Activated CD8-positive, alpha-beta T cell treated with anti-CD3 and anti-CD28 coated beads for 36 hours (primary cell): ENCODE data around the gene TRIM14. TPM values are rescaled to one million over a fixed set of nuclear protein-coding genes. Genes with fewer than 3 reads are reported as not detected.
A peak's percentile ranks its signal among the peaks of the same experiment; 100 is the strongest.

Experiments
- ATAC-seq: fragments of 200-7000 bp; cut with Tn5 transposase; one replicate; pipeline ENCODE4 v1.10.0; 2021; ENCODE audit warnings: mild to moderate bottlenecking, moderate library complexity
- CTCF ChIA-PET: fragments of 350-600 bp; sonication (Branson Sonifier 250); formaldehyde crosslinking; loops from one replicate; lab custom pipeline; 2021; ENCODE audit warnings: antibody characterized with exemption; lab: Charles Lee
- POLR2A ChIA-PET: fragments of 350-600 bp; sonication (Branson Sonifier 250); formaldehyde crosslinking; loops from one replicate; lab custom pipeline; 2021; ENCODE audit warnings: antibody characterized with exemption; lab: Charles Lee
- DNase-seq: peaks from one replicate; pipeline ENCODE4 v3.0.0-alpha.2; 2020
- H3K27ac Mint-ChIP-seq: one replicate; pipeline ENCODE4 v1.8.0; 2021; ENCODE audit warnings: mild to moderate bottlenecking, mixed read lengths
- H3K27me3 Mint-ChIP-seq: one replicate; pipeline ENCODE4 v1.8.0; 2021; ENCODE audit warnings: mixed read lengths
- H3K36me3 Mint-ChIP-seq: one replicate; pipeline ENCODE4 v1.8.0; 2021; ENCODE audit warnings: low read depth, mixed read lengths
- H3K4me1 Mint-ChIP-seq: one replicate; pipeline ENCODE4 v1.8.0; 2021; ENCODE audit warnings: low read depth, mixed read lengths
- H3K4me3 Mint-ChIP-seq: one replicate; pipeline ENCODE4 v1.8.0; 2021; ENCODE audit warnings: mild to moderate bottlenecking, moderate library complexity, mixed read lengths
- H3K9me3 Mint-ChIP-seq: one replicate; pipeline ENCODE4 v1.8.0; 2021; ENCODE audit warnings: mixed read lengths
- CTCF ChIP-seq: fragments of 200-600 bp; IDR thresholded peaks from one replicate; pipeline ENCODE4 v1.8.0; 2022; ENCODE audit warnings: antibody characterized with exemption, mild to moderate bottlenecking
- intact Hi-C: fragments of 100-400 bp; cut with micrococcal nuclease; formaldehyde crosslinking; loops from one replicate; pipeline ENCODE4 v1.10.0; 2022
- total RNA-seq, 2 experiments: library from RNA; stranded (reverse); gene quantifications; one replicate each; pipeline ENCODE4 v1.2.3, GENCODE V29; 2021

The TRIM14 gene
- total RNA-seq, 2 experiments from 2014 or later, result 39.6 to 41.8 TPM

GRCh38 chr9:98109052-98109451, 10.0 kb downstream of the TRIM14 start:
- DNase-seq, result no peak
- ChIA-PET CTCF (interaction anchor here (1.2 to 2.7 kb wide), 3 partner anchors 9 to 154 kb away, joined by 5 to 22 read pairs (median 6); partner anchors contain the start of gene TRIM14), POLR2A (interaction anchor here (1.0 to 3.3 kb wide), 8 partner anchors 9 to 187 kb away, joined by 3 to 26 read pairs (median 4); partner anchors contain the start of genes ANP32B, CORO2A, NANS and TRIM14)
- Mint-ChIP-seq H3K4me1 (peaks cover 66% of the 10 kb centered on the region), H3K36me3 (peaks cover 66% of the 10 kb centered on the region), H3K27ac (peak overlapping the region; percentile 96), H3K4me3 (no peak overlapping the region), H3K27me3 (no peaks in the 10 kb centered on the region), H3K9me3 (peaks cover 3% of the 10 kb centered on the region)
- TF ChIP-seq CTCF, result no peak
- intact Hi-C loops, result loop anchor here (10.0 kb wide), 1 partner anchor 156 kb away; no protein-coding TSS in a partner anchor
- ATAC-seq, result peak; percentile 28

DNA sequence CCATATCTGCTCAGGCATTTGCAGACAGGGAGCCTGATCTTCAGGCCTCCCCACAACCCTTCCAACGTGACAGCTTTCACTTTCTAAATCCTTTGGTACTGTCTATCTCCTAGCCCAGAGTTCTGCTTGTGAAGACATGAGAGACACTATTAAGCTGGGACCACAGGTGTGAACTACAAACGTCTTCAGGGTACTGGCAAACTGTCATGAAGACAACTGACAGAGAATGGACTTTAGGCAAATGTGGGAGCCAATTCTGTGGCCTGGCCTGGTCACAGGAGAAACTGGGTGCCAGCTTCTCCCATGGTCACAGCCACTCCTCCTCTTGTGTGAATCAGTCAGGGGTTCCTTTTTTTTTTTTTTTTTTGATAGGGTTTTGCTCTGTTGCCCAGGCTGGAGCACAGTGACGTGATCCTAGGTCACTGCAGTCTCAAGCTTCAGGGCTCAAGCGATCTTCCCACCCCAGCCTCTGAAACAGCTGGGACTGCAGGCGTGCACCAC, 10.4 kb downstream of the TRIM14 start:
- H3K27me3 Mint-ChIP-seq, result no peaks in the 10 kb centered on the region
- H3K4me1 Mint-ChIP-seq, result peaks cover 70% of the 10 kb centered on the region
- peak overlapping the region; percentile 24 for H3K4me3 Mint-ChIP-seq
- H3K27ac Mint-ChIP-seq, result peak overlapping the region; percentile 96
- no peak for TF ChIP-seq CTCF
- CTCF ChIA-PET, result interaction anchor here (0.8 to 2.7 kb wide), 3 partner anchors 10 to 34 kb away, joined by 3 to 22 read pairs (median 3); partner anchors contain the start of gene TRIM14
- DNase-seq (peak; percentile 55), ATAC-seq (peak; percentile 85)
- H3K9me3 Mint-ChIP-seq, result peaks cover 3% of the 10 kb centered on the region
- H3K36me3 Mint-ChIP-seq, result peaks cover 70% of the 10 kb centered on the region
- POLR2A ChIA-PET, result interaction anchor here (0.9 to 3.3 kb wide), 9 partner anchors 8 to 186 kb away, joined by 3 to 26 read pairs (median 3); partner anchors contain the start of genes ANP32B, NANS, TRIM14 and TRMO
- intact Hi-C loops, result loop anchor here (10.0 kb wide), 1 partner anchor 156 kb away; no protein-coding TSS in a partner anchor

- ATAC-seq, result peak; percentile 7
- no peak for DNase-seq
- intact Hi-C loops, result loop anchor here (10.0 kb wide), 1 partner anchor 157 kb away; no protein-coding TSS in a partner anchor
- Mint-ChIP-seq H3K4me3 (peak overlapping the region; percentile 24), H3K4me1 (peaks cover 70% of the 10 kb centered on the region), H3K36me3 (peaks cover 70% of the 10 kb centered on the region), H3K9me3 (peaks cover 3% of the 10 kb centered on the region), H3K27ac (peak overlapping the region; percentile 96), H3K27me3 (no peaks in the 10 kb centered on the region)
- ChIA-PET CTCF (interaction anchor here (0.8 to 2.7 kb wide), 3 partner anchors 11 to 33 kb away, joined by 3 to 22 read pairs (median 3); partner anchors contain the start of gene TRIM14), POLR2A (interaction anchor here (0.6 to 3.3 kb wide), 9 partner anchors 7 to 186 kb away, joined by 3 to 26 read pairs (median 3); partner anchors contain the start of genes ANP32B, NANS, TRIM14 and TRMO)
- TF ChIP-seq CTCF, result no peak
Observed at GRCh38 chr9:98107926-98108325, 11.1 kb downstream of the TRIM14 start.

GRCh38 chr9:98105006-98105405, 14.0 kb downstream of the TRIM14 start:
- ATAC-seq (no peak), DNase-seq (no peak)
- peaks cover 82% of the 10 kb centered on the region for H3K4me1 Mint-ChIP-seq
- intact Hi-C loops, result loop anchor here (10.0 kb wide), 1 partner anchor 160 kb away; no protein-coding TSS in a partner anchor
- ChIA-PET POLR2A (interaction anchor here (1.2 to 1.6 kb wide), 2 partner anchors 12 to 13 kb away, joined by 3 read pairs; no protein-coding TSS in a partner anchor), CTCF (interaction anchor here (1.3 to 1.9 kb wide), 5 partner anchors 8 to 183 kb away, joined by 3 to 8 read pairs (median 4); partner anchors contain the start of genes TRIM14 and TRMO)
- H3K27me3 Mint-ChIP-seq, result no peaks in the 10 kb centered on the region
- H3K4me3 Mint-ChIP-seq, result no peak overlapping the region
- peak overlapping the region; percentile 93 for H3K27ac Mint-ChIP-seq
- no peak for TF ChIP-seq CTCF
- H3K36me3 Mint-ChIP-seq, result peaks cover 59% of the 10 kb centered on the region
- peaks cover 3% of the 10 kb centered on the region for H3K9me3 Mint-ChIP-seq
